K562 (cell line): ENCODE data around the gene PIGN. TPM values are rescaled to one million over a fixed set of nuclear protein-coding genes. Genes with fewer than 3 reads are reported as not detected.

Source experiments
- ATAC-seq: fragments of 200-7000 bp; cut with Tn5 transposase; 3 replicates; pipeline ENCODE4 v1.9.1; 2020; ENCODE audit warnings: moderate library complexity
- BruUV-seq: library from RNA; stranded (reverse); fragments of 400-500 nt; replicated peaks from 2 replicates; lab custom pipeline; 2021; lab: Mats Ljungman, UMichigan
- CTCF ChIA-PET: fragments of 300-600 bp; formaldehyde crosslinking; extraction: SDS; loops from one replicate; lab custom pipeline; 2021; ENCODE audit warnings: low intra/inter-chr PET ratio; lab: Yijun Ruan, JAX
- POLR2A ChIA-PET: fragments of 300-600, 350-650 bp; sonication (Branson Sonifier 250); formaldehyde crosslinking; extraction: SDS; loops from one replicate; lab custom pipeline; 2021; ENCODE audit warnings: antibody characterized with exemption, inconsistent platforms; lab: Yijun Ruan, JAX
- DNase-seq, 4 experiments: peaks; one replicate each; pipeline versions ENCODE4 v3.0.0 to v3.0.0-alpha.2; 2011 to 2018; ENCODE audit warnings: low spot score in 3 of 4, mixed read lengths in 3 of 4; ENCODE audit errors: extremely low read depth in 1 of 4
- FAIRE-seq: peaks from 2 replicates; lab custom pipeline; 2011; peaks lifted over from hg19 to GRCh38; lab: Jason Lieb, UNC
- H2AFZ ChIP-seq: 2 replicates; pipeline ENCODE4 v1.6.0; 2011; ENCODE audit warnings: low read depth, low read length, control low read depth, inconsistent platforms
- H3K27ac ChIP-seq: fragments of 200-600 bp; 3 replicates; pipeline ENCODE4 v1.8.0; 2011; ENCODE audit warnings: low read depth, mild to moderate bottlenecking, control low read depth, inconsistent platforms, low read length, moderate library complexity, mixed read lengths; ENCODE audit errors: extremely low read depth
- H3K27me3 ChIP-seq, 2 experiments: fragments of 300-600 bp in 1 of 2; 2 replicates in 1 of 2; 3 replicates in 1 of 2; pipeline versions ENCODE4 v1.6.0 to v1.8.0; 2011; ENCODE audit warnings: inconsistent platforms in 2 of 2, low read length in 2 of 2, mild to moderate bottlenecking in 1 of 2, mixed read lengths in 1 of 2, moderate library complexity in 1 of 2; ENCODE audit not compliant: control insufficient read depth in 2 of 2, insufficient read depth in 2 of 2
- H3K36me3 ChIP-seq: fragments of 300-600 bp; 3 replicates; pipeline ENCODE4 v1.8.0; 2011; ENCODE audit warnings: mild to moderate bottlenecking, low read length, inconsistent platforms; ENCODE audit not compliant: control insufficient read depth, insufficient read depth
- H3K4me1 ChIP-seq, 2 experiments: fragments of 200-600 bp in 1 of 2; replicated peaks in 1 of 2; 2 replicates in 1 of 2; 3 replicates in 1 of 2; pipeline versions ENCODE4 v1.5.1 to v1.8.0; 2011; ENCODE audit warnings: inconsistent platforms in 2 of 2, low read length in 2 of 2, mild to moderate bottlenecking in 1 of 2, mixed read lengths in 1 of 2, moderate library complexity in 1 of 2; ENCODE audit not compliant: control insufficient read depth in 2 of 2, insufficient read depth in 2 of 2
- H3K4me2 ChIP-seq: 2 replicates; pipeline ENCODE4 v1.6.1; 2011; ENCODE audit warnings: low read length, control low read depth, inconsistent platforms, mixed read lengths; ENCODE audit not compliant: insufficient read depth
- H3K4me3 ChIP-seq: fragments of 200-600 bp; sonication (generic), shearing (Covaris generic); 2 replicates; pipeline ENCODE4 v1.5.1; 2016; ENCODE audit warnings: control low read depth, inconsistent platforms
- H3K79me2 ChIP-seq: fragments of 200-600 bp; 3 replicates; pipeline ENCODE4 v1.8.0; 2011; ENCODE audit warnings: low read length, inconsistent platforms; ENCODE audit not compliant: control insufficient read depth, insufficient read depth
- H3K9ac ChIP-seq, 2 experiments: 2 replicates each; pipeline versions ENCODE4 v1.6.0 to v1.6.1; 2011; ENCODE audit warnings: low read depth in 2 of 2, low read length in 2 of 2, control low read depth in 1 of 2, inconsistent platforms in 1 of 2, mild to moderate bottlenecking in 1 of 2, mixed read lengths in 1 of 2; ENCODE audit not compliant: insufficient read depth in 1 of 2
- H3K9me1 ChIP-seq: one replicate; pipeline ENCODE4 v1.6.0; 2011; ENCODE audit warnings: inconsistent platforms, mild to moderate bottlenecking, low read length, moderate library complexity; ENCODE audit not compliant: control insufficient read depth, insufficient read depth
- H3K9me3 ChIP-seq: replicated peaks from 2 replicates; pipeline ENCODE4 v1.5.1; 2011; ENCODE audit warnings: low read depth, low read length, inconsistent platforms; ENCODE audit not compliant: control insufficient read depth, insufficient read depth
- H4K20me1 ChIP-seq: replicated peaks from 2 replicates; pipeline ENCODE4 v1.6.1; 2011; ENCODE audit warnings: low read length, inconsistent platforms, mixed read lengths; ENCODE audit not compliant: control insufficient read depth, insufficient read depth
- ASH1L ChIP-seq: fragments of 450-650 bp; IDR thresholded peaks from 2 replicates; pipeline ENCODE4 v1.6.1; 2018; ENCODE audit warnings: borderline replicate concordance, mild to moderate bottlenecking, low read depth; ENCODE audit not compliant: partially characterized antibody
- C11orf30 ChIP-seq: fragments of 450-650 bp; IDR thresholded peaks from 2 replicates; pipeline ENCODE4 v1.6.1; 2016; ENCODE audit warnings: low read depth, mild to moderate bottlenecking
- HDGF ChIP-seq: fragments of 450-650 bp; IDR thresholded peaks from 2 replicates; pipeline ENCODE4 v1.6.1; 2016
- MAFG ChIP-seq: fragments of 450-650 bp; conservative IDR thresholded peaks from 2 replicates; pipeline ENCODE4 v1.6.1; 2016; ENCODE audit warnings: missing genetic modification characterization, missing compliant biosample characterization
- PRDM10 ChIP-seq: fragments of 450-650 bp; IDR thresholded peaks from 2 replicates; pipeline ENCODE4 v1.6.1; 2018; ENCODE audit not compliant: partially characterized antibody
- RBFOX2 ChIP-seq: fragments of 200-400 bp; formaldehyde crosslinking; IDR thresholded peaks from 2 replicates; pipeline ENCODE4 v1.6.1; 2017; ENCODE audit warnings: low read depth, mild to moderate bottlenecking, low read length, moderate library complexity
- SIN3A ChIP-seq, 2 experiments: fragments of 150-350 bp in 1 of 2; IDR thresholded peaks; 2 replicates each; pipeline ENCODE4 v1.6.1; 2011 to 2016; ENCODE audit warnings: borderline replicate concordance in 2 of 2, low read depth in 2 of 2, low read length in 2 of 2, mild to moderate bottlenecking in 2 of 2, moderate library complexity in 2 of 2; ENCODE audit not compliant: control insufficient read depth in 1 of 2
- SNAPC5 ChIP-seq: fragments of 250-450 bp; sonication (Bioruptor Pico); IDR thresholded peaks from 2 replicates; pipeline ENCODE4 v1.8.0; 2021; ENCODE audit warnings: moderate library complexity, mild to moderate bottlenecking, inconsistent platforms
- THRA ChIP-seq: fragments of 450-650 bp; IDR thresholded peaks from 2 replicates; pipeline ENCODE4 v1.6.1; 2017; ENCODE audit warnings: mild to moderate bottlenecking, moderate library complexity
- ZC3H4 ChIP-seq: sonication (generic); formaldehyde crosslinking; IDR thresholded peaks from 2 replicates; pipeline ENCODE4 v1.9.0; 2021; ENCODE audit warnings: missing genetic modification reagents, borderline replicate concordance
- ZNF12 ChIP-seq: sonication (generic); formaldehyde crosslinking; IDR thresholded peaks from 2 replicates; pipeline ENCODE4 v1.4.0; 2020; ENCODE audit warnings: mild to moderate bottlenecking, missing genetic modification reagents
- ZNF311 ChIP-seq: fragments of 250-450 bp; sonication (Bioruptor Pico); IDR thresholded peaks from 2 replicates; pipeline ENCODE4 v1.4.0; 2020; ENCODE audit warnings: mild to moderate bottlenecking, moderate library complexity
- ZNF316 ChIP-seq: fragments of 450-650 bp; IDR thresholded peaks from 2 replicates; pipeline ENCODE4 v1.6.1; 2016
- ZNF592 ChIP-seq: fragments of 450-650 bp; IDR thresholded peaks from 2 replicates; pipeline ENCODE4 v1.6.1; 2017; ENCODE audit warnings: antibody characterized with exemption, mild to moderate bottlenecking
- WGBS: fragments of 100-300 bp; shearing (Covaris generic); methylation state at CpG from one replicate; pipeline ENCODE4 v1.1.6; 2016; ENCODE audit warnings: low coverage, mixed read lengths; ENCODE audit not compliant: insufficient coverage; ENCODE audit errors: missing lambda C conversion rate; 5-methylcytosine and 5-hydroxymethylcytosine counted together
- in situ Hi-C: fragments of 300-500 bp; cut with MboI; formaldehyde crosslinking; loops from 4 replicates; pipeline ENCODE4 v1.15.0; 2018; ENCODE audit warnings: inconsistent platforms, mixed read lengths
- intact Hi-C: fragments of 100-400 bp; cut with micrococcal nuclease; formaldehyde crosslinking; loops from 2 replicates; pipeline ENCODE4 v1.14.2; 2022
- polyA plus RNA-seq, 8 experiments: library from polyadenylated mRNA; depleted of rRNA in 4 of 8; stranded (reverse) in 5 of 8; unstranded in 3 of 8; fragments of >200 nt; fragmentation: Nextera tagmentation in 2 of 8; fragmentation: Illumina TruSeq in 1 of 8; extraction: Ambion mirVana in 2 of 8; extraction: Trizol in 1 of 8; gene quantifications; 2 replicates each; pipeline versions ENCODE4 v1.2.1 to v1.2.3, GENCODE V29; 2011 to 2014; ENCODE audit warnings: inconsistent platforms in 1 of 8, missing spikeins in 1 of 8
- total RNA-seq, 7 experiments: library from RNA; depleted of rRNA in 6 of 7; stranded (reverse); fragments of >200 nt in 6 of 7; fragmentation: Illumina TruSeq in 2 of 7; extraction: Trizol in 2 of 7; gene quantifications; 2 replicates each; pipeline versions ENCODE4 v1.2.1 to v1.2.3, GENCODE V29; 2011 to 2021; ENCODE audit warnings: low replicate concordance in 1 of 7

Gene PIGN
- total and polyA plus RNA-seq, 9 of the 15 experiments (the other 6 are each of a cell fraction or from before 2014, with no cell fraction given): 9.9 to 25.6 (median 17.3) TPM

GRCh38 chr18:62081248-62081647 is 105.6 kb downstream of the PIGN start:
- Histone ChIP-seq H3K4me3 (no peak overlapping the region), H3K79me2 (no peaks in the 10 kb centered on the region), H2AFZ (no peak overlapping the region), H3K9me3 (no peaks in the 10 kb centered on the region), H3K27ac (no peak overlapping the region), H3K36me3 (no peaks in the 10 kb centered on the region), H3K4me2 (no peak overlapping the region), H3K27me3 (no peaks in the 10 kb centered on the region), H3K4me1 (no peaks in the 10 kb centered on the region), H3K9ac (no peak overlapping the region), H3K9me1 (no peaks in the 10 kb centered on the region), H4K20me1 (no peaks in the 10 kb centered on the region)
- no peak for DNase-seq
- peak; percentile 6 for FAIRE-seq
- CTCF ChIA-PET: no interaction called here
- in situ Hi-C loops (no loop called here), intact Hi-C loops (no loop called here)
- WGBS: 100% methylated on average over 1 of the region's 1 CpG
- POLR2A ChIA-PET: interaction anchor here (0.8 kb wide), 1 partner anchor 8 kb away, joined by 3 read pairs; no protein-coding TSS in a partner anchor
- no peak for ATAC-seq
- no TSS peak for BruUV-seq
- no peak for TF ChIP-seq PRDM10
- TF ChIP-seq C11orf30: peak; percentile 34; the same call in 1 of the 2 replicates
- no peak for TF ChIP-seq ASH1L
- no peak for TF ChIP-seq ZNF12 (CRISPR knock-in tag)
- no peak for TF ChIP-seq ZNF311 (CRISPR knock-in tag)
- TF ChIP-seq ZNF592: no peak
- no peak for TF ChIP-seq SNAPC5 (CRISPR knock-in tag)
- TF ChIP-seq THRA: no peak
- TF ChIP-seq MAFG (tag): 0 out of 2 replicates have a peak, but pooled peaks have one; percentile 12
- TF ChIP-seq RBFOX2: no peak
- no peak for TF ChIP-seq HDGF
- TF ChIP-seq ZC3H4 (CRISPR knock-in tag): no peak
- peak; percentile 51; the same call in 1 of the 2 replicates for TF ChIP-seq ZNF316
- TF ChIP-seq SIN3A (IDR thresholded peaks at IDR 0.05; ENCODE audit: borderline replicate concordance in 2 of 2, control insufficient read depth in 1 of 2, low read depth in 2 of 2, low read length in 2 of 2): no peak
